Prostate gland (tissue), 2 donors: ENCODE data around the gene NHSL2.

ENCODE experiments used
- CTCF ChIP-seq, 4 experiments: fragments of 200-600 bp in 2 of 4; fragments of 450-650 bp in 2 of 4; sonication (generic) in 2 of 4; IDR thresholded peaks; 1 replicate in 3 of 4; 2 replicates in 1 of 4; pipeline ENCODE4 v1.5.1; 2016 to 2019; ENCODE audit warnings: antibody characterized with exemption in 4 of 4, mild to moderate bottlenecking in 2 of 4, moderate library complexity in 2 of 4
- POLR2A ChIP-seq: fragments of 450-650 bp; IDR thresholded peaks from one replicate; pipeline ENCODE4 v1.6.1; 2016; ENCODE audit warnings: antibody characterized with exemption, mild to moderate bottlenecking

GRCh38 chrX:72031118-72031517 is 120.5 kb downstream of the NHSL2 start:
- no peak for TF ChIP-seq CTCF (IDR thresholded peaks at IDR 0.05)
- no peak for TF ChIP-seq POLR2A
